ENCODE data around the gene KLF6. TPM values are rescaled to one million over a fixed set of nuclear protein-coding genes. Genes with fewer than 3 reads are reported as not detected.

The KLF6 gene
- total RNA-seq, 2 experiments from 2014 or later: 116 to 120 TPM

- no peak for DNase-seq
- CTCF ChIA-PET: interaction anchor here (1.8 kb wide), 1 partner anchor 25 kb away, joined by 4 read pairs; no protein-coding TSS in a partner anchor
- peak overlapping the region; percentile 14 for H3K4me3 Mint-ChIP-seq
These were observed 23.7 kb upstream of the KLF6 start for GRCh38 chr10:3808689-3809199.

GRCh38 chr10:3807928-3808496 lies 23.0 kb upstream of the KLF6 start:
- Mint-ChIP-seq H3K4me3 (peak overlapping the region; percentile 6), H3K27ac (no peak overlapping the region), H3K9me3 (no peaks in the 10 kb centered on the region), H3K27me3 (no peaks in the 10 kb centered on the region), H3K4me1 (ENCODE audit: low read depth) (peaks cover 78% of the 10 kb centered on the region), H3K36me3 (ENCODE audit: low read depth) (no peaks in the 10 kb centered on the region)
- ChIA-PET CTCF (interaction anchor here (1.1 to 1.3 kb wide), 2 partner anchors 23 to 28 kb away, joined by 3 read pairs; partner anchors contain the start of gene KLF6), POLR2A (interaction anchor here (0.9 to 10.5 kb wide), 3 partner anchors 25 to 44 kb away, joined by 3 to 281 read pairs (median 4); partner anchors contain the start of gene KLF6)
- DNase-seq (no peak), ATAC-seq (no peak)
- no peak for TF ChIP-seq CTCF (IDR thresholded peaks at IDR 0.05)
- intact Hi-C loops (cut with micrococcal nuclease): loop anchor here (5.0 to 10.0 kb wide), 3 partner anchors 44 to 327 kb away; no protein-coding TSS in a partner anchor

More at GRCh38 chr10:3808689-3809199, 23.7 kb upstream of the KLF6 start:
- Mint-ChIP-seq H3K27ac (no peak overlapping the region), H3K36me3 (ENCODE audit: low read depth) (no peaks in the 10 kb centered on the region), H3K27me3 (no peaks in the 10 kb centered on the region), H3K9me3 (no peaks in the 10 kb centered on the region), H3K4me1 (ENCODE audit: low read depth) (peaks cover 81% of the 10 kb centered on the region)
- no peak for TF ChIP-seq CTCF (IDR thresholded peaks at IDR 0.05)
- POLR2A ChIA-PET: interaction anchor here (0.9 to 10.5 kb wide), 4 partner anchors 15 to 58 kb away, joined by 3 to 281 read pairs (median 24); partner anchors contain the start of gene KLF6
- no peak for ATAC-seq
- intact Hi-C loops (cut with micrococcal nuclease): loop anchor here (5.0 to 10.0 kb wide), 3 partner anchors 44 to 326 kb away; no protein-coding TSS in a partner anchor

GRCh38 chr10:3807211-3807927 lies 22.4 kb upstream of the KLF6 start:
- Mint-ChIP-seq H3K27ac (no peak overlapping the region), H3K4me3 (peak overlapping the region; percentile 6), H3K9me3 (no peaks in the 10 kb centered on the region), H3K36me3 (ENCODE audit: low read depth) (no peaks in the 10 kb centered on the region), H3K27me3 (no peaks in the 10 kb centered on the region), H3K4me1 (ENCODE audit: low read depth) (peaks cover 76% of the 10 kb centered on the region)
- DNase-seq (no peak), ATAC-seq (no peak)
- CTCF ChIA-PET: interaction anchor here (1.1 to 1.3 kb wide), 3 partner anchors 22 to 29 kb away, joined by 3 read pairs; partner anchors contain the start of gene KLF6
- no peak for TF ChIP-seq CTCF (IDR thresholded peaks at IDR 0.05)
- intact Hi-C loops (cut with micrococcal nuclease): loop anchor here (5.0 to 10.0 kb wide), 3 partner anchors 45 to 327 kb away; no protein-coding TSS in a partner anchor
- POLR2A ChIA-PET: interaction anchor here (0.9 to 10.5 kb wide), 5 partner anchors 22 to 44 kb away, joined by 3 to 281 read pairs (median 4); partner anchors contain the start of gene KLF6

- H3K4me3 Mint-ChIP-seq: peak overlapping the region; percentile 10
- no peaks in the 10 kb centered on the region for H3K9me3 Mint-ChIP-seq
These were observed 21.6 kb upstream of the KLF6 start for GRCh38 chr10:3806603-3807002.

More at GRCh38 chr10:3806603-3807002, 21.6 kb upstream of the KLF6 start:
- ATAC-seq (no peak), DNase-seq (peak; percentile 48)
- intact Hi-C loops (cut with micrococcal nuclease): loop anchor here (5.0 to 10.0 kb wide), 3 partner anchors 46 to 328 kb away; no protein-coding TSS in a partner anchor
- no peaks in the 10 kb centered on the region for H3K27me3 Mint-ChIP-seq
- ChIA-PET POLR2A (interaction anchor here (1.1 to 10.5 kb wide), 7 partner anchors 22 to 69 kb away, joined by 3 to 281 read pairs (median 3); partner anchors contain the start of gene KLF6), CTCF (interaction anchor here (1.1 to 1.3 kb wide), 3 partner anchors 22 to 29 kb away, joined by 3 read pairs; partner anchors contain the start of gene KLF6)
- TF ChIP-seq CTCF (IDR thresholded peaks at IDR 0.05): no peak
- H3K27ac Mint-ChIP-seq: no peak overlapping the region
- peaks cover 69% of the 10 kb centered on the region for H3K4me1 Mint-ChIP-seq (ENCODE audit: low read depth)
- no peaks in the 10 kb centered on the region for H3K36me3 Mint-ChIP-seq (ENCODE audit: low read depth)
